HG03039 (cell line): ENCODE measurements around the gene CD46.
"Not testable (repeated sequence)": the region's sequence is repeated elsewhere in the genome, so short reads cannot be mapped to it uniquely, and the experiment has no call there.

Experiments
- ATAC-seq: cut with Tn5 transposase; IDR thresholded peaks from one replicate; pipeline ENCODE4 v1.9.1; 2021; ENCODE audit warnings: mild to moderate bottlenecking, moderate library complexity; ENCODE audit not compliant: unreplicated experiment

Gene CD46

DNA sequence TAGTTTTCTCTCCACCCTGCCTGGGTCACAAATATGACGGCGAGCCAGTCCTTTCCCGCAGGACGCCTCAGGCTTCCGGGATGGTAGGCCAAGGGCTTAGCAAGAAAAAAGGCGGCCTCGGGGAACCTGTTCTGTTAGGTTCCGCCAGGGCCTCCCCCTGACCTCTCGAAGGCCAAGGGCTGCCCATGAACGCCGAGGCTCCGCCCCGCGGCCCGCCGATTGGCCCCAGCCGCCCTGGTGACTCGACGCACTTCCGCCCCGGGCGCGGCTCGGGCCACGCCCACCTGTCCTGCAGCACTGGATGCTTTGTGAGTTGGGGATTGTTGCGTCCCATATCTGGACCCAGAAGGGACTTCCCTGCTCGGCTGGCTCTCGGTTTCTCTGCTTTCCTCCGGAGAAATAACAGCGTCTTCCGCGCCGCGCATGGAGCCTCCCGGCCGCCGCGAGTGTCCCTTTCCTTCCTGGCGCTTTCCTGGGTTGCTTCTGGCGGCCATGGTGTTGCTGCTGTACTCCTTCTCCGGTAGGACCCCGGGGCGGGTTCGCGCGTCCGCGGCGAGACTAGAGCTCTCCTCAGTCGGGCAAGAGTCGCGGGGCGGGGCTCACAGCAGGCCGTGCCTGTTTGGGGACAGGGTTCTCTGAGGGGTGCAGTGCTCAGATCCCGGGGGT lies at the start of gene CD46:
Gene CD46 (plus strand): TSS at position 265 of the 666 bp plus-strand sequence. CDS start 159 bp downstream, at position 424.
- peak; percentile 93 for ATAC-seq

DNA sequence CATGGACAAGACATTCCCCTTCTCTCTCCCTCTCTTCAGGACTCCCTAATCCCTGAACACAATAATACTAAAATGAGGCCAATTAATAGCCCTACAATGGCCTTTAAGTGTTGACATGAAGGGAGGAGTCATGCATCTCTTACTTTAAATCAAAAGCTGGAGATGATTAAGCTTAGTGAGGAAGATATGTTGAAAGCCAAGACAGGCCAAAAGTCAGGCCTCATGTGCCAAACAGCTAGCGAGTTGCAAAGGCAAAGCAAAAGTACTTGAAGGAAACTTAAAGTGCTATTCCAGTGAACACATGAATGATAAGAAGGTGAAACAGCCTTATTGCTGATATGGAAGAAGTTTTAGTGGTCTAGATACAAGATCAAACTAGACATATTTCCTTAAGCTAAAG lies 49.5 kb upstream of the CD46 start:
- no peak for ATAC-seq

DNA sequence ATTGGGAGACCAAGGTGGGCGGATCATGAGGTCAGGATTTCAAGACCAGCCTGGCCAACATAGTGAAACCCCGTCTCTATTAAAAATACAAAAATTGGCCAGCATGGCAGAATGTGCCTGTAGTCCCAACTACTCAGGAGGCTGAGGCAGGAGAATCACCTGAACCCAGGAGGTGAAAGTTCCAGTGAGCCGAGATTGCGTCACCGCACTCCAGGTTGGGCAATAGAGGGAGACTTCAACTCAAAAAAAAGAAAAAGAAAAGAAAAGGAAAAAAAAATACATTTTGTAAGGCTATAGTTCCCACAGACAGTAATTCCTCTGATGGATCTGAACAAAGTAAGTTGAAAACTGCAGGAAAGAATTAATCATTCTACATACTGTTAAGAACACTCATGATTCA lies 48.1 kb upstream of the CD46 start:
- ATAC-seq = no peak

DNA sequence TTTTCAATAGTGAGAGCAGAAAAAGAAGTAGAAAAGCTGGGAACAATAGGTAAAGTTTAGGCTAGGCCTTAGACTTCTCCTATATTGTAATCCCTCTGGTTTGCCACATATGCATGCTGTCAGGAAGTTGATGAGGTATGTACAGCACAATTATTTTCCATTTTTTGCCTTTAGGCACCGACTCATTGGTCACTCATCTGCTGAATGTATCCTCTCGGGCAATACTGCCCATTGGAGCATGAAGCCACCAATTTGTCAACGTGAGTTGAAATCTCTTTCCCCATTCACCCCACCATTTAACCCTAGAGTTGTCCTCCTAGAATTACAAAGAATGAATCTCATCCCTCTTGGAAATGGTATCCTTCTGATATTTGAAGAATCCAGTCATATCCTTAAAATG lies 43.9 kb upstream of the CD46 start:
- not testable (repeated sequence) for ATAC-seq

GRCh38 chr1:207711285-207711684 lies 40.6 kb upstream of the CD46 start:
- ATAC-seq = no peak

- ATAC-seq = not testable (repeated sequence)
These were observed 39.2 kb upstream of the CD46 start for GRCh38 chr1:207712701-207713100.

DNA sequence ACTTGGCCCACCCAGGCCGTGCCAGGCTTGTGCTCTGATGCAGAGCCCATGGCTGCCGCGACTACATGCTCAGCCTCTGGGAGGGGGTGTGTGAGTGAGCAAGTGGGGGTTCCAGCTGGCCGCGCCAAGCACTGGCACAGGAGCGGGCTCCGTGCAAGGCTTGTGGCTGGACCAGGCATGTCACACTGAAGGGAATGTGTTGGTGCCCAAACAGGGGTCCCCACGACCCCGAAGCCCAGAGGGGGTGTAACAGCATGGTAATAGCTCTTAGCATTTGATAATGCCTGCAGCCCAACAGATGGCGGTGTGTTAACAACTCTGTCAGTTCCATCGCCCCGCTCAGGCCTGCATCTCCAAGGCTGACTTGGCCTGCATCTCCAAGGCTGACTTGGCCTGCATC lies 38.3 kb upstream of the CD46 start:
- no peak for ATAC-seq

GRCh38 chr1:207719234-207719633 lies 32.6 kb upstream of the CD46 start:
- no peak for ATAC-seq

DNA sequence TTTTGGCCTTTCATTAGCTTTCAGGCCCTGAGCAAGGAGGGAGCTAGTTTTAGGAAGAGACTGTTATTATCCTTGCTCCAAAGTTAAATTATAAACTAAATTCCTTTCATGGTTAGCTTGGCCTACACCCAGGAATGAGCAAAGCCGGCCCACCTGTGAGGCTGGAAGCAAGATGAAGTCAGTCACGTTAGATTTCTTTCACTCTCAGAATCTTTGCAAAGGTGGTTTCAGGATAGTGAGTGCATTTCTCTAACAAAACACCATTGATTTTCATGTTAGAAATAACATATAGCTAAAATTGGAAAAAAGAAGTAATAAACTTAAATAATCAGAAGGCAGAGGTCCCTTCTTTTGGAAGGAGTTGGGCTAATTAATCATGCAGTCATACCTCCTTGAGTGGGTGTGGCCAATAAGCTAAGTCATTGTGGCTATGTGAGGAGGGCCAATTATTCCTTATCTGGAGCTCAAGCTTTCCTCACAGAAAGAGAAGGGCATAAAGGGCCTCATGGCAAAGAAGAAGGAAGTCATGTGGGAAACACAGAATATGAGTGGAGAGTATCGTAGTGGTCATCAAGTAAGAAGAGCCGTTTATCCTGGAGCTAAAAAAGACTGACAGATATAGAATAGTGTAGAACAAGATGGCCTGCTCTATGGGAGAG lies 23.5 kb upstream of the CD46 start:
- not testable (repeated sequence) for ATAC-seq

GRCh38 chr1:207737503-207738157 lies 14.2 kb upstream of the CD46 start:
- ATAC-seq = not testable (repeated sequence)

- ATAC-seq = not testable (repeated sequence)
These were observed 13.6 kb upstream of the CD46 start for GRCh38 chr1:207738158-207738659.

DNA sequence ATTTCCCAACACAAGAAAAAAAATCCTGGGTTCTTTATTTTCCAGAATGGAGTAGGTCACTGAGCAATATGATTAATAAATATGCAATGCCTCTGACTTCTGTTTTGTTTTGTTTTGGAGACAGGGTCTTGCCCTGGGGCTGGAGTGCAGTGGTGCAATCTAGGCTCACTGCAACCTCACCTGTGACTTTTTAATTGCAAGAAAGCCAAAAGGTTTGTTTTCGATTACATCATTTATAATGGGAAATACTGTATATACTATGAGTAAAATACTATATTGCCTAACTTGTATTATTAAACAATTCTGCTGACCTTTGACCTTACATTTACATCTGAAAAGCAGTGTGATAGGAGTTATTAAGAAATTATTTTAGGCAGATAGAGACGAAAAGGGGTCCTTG lies 11.6 kb upstream of the CD46 start:
- ATAC-seq = no peak

GRCh38 chr1:207742850-207743555 lies 8.9 kb upstream of the CD46 start:
- ATAC-seq = no peak

DNA sequence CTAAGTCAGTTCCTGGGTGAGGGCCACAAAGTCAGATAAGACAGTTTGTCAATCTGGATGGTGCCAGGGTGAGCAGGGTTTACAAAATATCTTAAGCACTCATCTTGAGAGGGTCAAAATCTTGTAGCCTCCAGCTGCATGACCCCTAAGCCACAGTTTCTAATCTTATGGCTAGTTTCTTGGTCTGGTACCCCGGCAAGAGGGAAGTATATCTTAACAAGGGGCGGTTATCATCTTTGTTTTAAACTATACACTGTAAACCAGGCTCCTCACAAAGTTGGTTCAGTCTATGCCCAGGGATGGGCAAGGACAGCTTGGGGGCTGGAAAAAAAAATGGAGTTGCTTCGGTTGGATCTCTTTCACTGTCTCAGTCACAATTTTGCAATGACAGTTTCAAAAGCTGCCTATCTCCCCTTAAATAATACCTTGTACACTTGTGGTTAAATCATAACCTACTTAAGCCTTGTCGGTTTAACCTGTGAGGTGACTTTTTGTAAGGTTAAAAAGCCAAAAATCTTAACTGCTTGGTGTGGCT lies 7.8 kb upstream of the CD46 start:
- ATAC-seq = no peak

DNA sequence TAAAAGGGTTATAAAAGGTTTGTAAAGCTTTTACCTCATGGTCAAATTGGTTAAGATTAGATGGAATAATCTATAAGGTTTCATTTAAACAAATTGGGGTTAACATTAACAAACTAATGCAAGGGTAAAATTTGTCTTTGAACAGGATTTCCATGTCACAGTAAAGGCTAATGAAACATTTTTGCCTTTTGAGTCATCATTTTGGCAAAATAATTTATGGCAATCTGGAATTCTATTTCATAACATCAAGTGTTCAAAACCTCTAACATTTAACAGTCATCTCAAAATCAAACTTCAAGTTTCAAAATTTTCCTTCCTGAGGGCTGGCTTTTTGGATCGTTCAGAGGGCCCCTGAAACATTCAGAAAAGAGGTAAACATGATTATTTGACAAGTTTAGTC lies 6.6 kb upstream of the CD46 start:
- no peak for ATAC-seq

GRCh38 chr1:207745839-207746767 lies 5.8 kb upstream of the CD46 start:
- no peak for ATAC-seq

DNA sequence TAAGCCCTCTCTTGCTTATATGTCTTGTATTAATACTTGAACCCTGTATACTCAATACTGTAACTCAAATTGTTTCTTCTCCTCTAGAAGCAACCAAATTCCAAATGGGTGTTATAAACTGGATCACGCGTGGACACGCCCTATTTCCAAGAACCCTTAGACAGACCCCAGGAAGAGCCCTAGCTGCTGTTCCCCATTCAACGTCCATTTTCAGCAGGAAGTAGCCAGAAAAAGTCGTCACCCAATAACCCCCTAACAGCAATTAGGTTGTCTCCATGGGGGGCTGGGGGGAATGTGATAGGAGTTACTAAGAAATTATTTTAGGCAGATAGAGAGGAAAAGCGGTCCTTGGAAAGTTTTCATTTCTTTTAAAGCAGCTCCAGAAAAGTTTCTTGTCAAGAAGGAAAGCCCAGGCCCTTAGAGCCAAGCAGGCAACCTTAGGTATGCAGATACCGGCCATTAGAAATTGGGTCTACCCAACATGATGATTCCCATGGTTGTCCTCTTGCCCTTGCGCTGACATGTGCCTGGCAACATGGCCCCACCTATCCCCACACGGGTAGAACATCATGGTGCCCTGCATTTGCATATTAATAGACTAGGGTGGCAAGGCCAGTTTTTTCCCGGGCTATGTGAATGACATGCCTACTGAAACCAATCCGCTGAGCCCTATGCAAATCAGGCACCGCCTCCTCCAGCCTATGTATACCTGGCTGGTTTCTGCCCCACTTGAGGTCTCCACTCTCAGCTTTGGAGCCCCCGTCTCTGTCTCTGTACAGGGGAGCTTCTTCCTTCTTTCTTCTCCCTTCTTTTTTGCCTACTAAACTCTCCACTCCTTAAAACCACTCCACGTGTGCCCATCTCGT lies 4.0 kb upstream of the CD46 start:
- no peak for ATAC-seq

GRCh38 chr1:207748737-207749528 lies 2.9 kb upstream of the CD46 start:
- ATAC-seq = no peak
